GM18868 (cell line): ENCODE results near the gene HDAC2.
A peak's percentile ranks its signal among the peaks of the same experiment; 100 is the strongest.
"Not testable (repeated sequence)": the region's sequence is repeated elsewhere in the genome, so short reads cannot be mapped to it uniquely, and the experiment has no call there.

Source experiments
- ATAC-seq: cut with Tn5 transposase; IDR thresholded peaks from one replicate; pipeline ENCODE4 v1.9.1; 2021; ENCODE audit warnings: mild to moderate bottlenecking, moderate library complexity; ENCODE audit not compliant: unreplicated experiment

Gene HDAC2

GRCh38 chr6:113920663-113921267 is 50.2 kb downstream of the HDAC2 start:
- peak; percentile 87 for ATAC-seq

GRCh38 chr6:113910285-113910684 is 60.7 kb downstream of the HDAC2 start:
- ATAC-seq: not testable (repeated sequence)

- ATAC-seq: peak; percentile 66
These were observed 61.6 kb downstream of the HDAC2 start for GRCh38 chr6:113909224-113909856.

GRCh38 chr6:113908801-113909200 is 62.1 kb downstream of the HDAC2 start:
- ATAC-seq: no peak

GRCh38 chr6:113907102-113907815 is 63.7 kb downstream of the HDAC2 start:
- ATAC-seq: no peak

- ATAC-seq: no peak
These were observed 67.2 kb downstream of the HDAC2 start for GRCh38 chr6:113903666-113904330.

GRCh38 chr6:113901482-113901881 is 69.5 kb downstream of the HDAC2 start:
- no peak for ATAC-seq

GRCh38 chr6:113894712-113895674 is 76.0 kb downstream of the HDAC2 start:
- no peak for ATAC-seq

GRCh38 chr6:113893866-113894265 is 77.1 kb downstream of the HDAC2 start:
- no peak for ATAC-seq

GRCh38 chr6:113893451-113893850 is 77.5 kb downstream of the HDAC2 start:
- no peak for ATAC-seq

- no peak for ATAC-seq
These were observed 81.9 kb downstream of the HDAC2 start for GRCh38 chr6:113888956-113889630.

- ATAC-seq: no peak
These were observed 82.5 kb downstream of the HDAC2 start for GRCh38 chr6:113888493-113888892.

GRCh38 chr6:113886512-113886911 is 84.4 kb downstream of the HDAC2 start:
- ATAC-seq: no peak

GRCh38 chr6:113884011-113884410 is 86.9 kb downstream of the HDAC2 start:
- no peak for ATAC-seq
